ENCODE results near the gene ZNF124.
"Not testable (repeated sequence)": the region's sequence is repeated elsewhere in the genome, so short reads cannot be mapped to it uniquely, and the experiment has no call there.

The ZNF124 gene

DNA sequence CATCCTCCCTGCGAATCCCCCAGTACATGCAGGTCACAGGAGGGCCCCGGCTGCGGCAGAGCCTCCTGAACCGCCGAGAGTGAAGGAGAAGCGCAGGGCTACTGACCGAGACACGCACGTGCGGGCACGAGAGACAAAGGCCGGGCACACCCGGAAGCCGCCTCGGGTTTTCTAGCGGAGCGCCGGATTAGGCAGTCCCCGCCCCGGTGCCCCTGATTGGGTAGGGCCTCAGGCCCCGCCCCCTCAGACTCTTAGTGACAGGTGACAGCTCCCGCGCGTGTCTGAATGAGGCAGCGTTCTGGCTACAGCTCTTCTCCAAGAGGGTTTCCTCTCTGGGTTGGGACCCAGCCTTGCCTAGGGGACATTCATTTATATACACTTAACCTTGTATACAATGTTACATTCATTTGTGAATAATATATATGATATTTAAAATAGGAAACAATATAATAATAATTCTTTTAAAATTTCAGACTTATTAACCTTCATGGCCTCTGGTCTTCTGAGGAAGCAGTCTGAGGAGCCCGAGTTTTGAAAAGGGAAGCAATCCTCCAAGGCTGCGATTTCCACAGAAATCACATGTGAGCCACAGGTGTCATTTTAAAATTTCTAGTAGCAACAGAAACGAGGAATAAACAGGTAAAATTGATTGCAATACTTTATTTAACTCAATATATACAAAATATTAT lies at the start of gene ZNF124:
Gene ZNF124, minus strand, starts transcription at position 146 of the 689 bp plus-strand sequence. Its CDS starts 143 bp downstream, at position 3.
- DNase-seq, result not testable (repeated sequence)

DNA sequence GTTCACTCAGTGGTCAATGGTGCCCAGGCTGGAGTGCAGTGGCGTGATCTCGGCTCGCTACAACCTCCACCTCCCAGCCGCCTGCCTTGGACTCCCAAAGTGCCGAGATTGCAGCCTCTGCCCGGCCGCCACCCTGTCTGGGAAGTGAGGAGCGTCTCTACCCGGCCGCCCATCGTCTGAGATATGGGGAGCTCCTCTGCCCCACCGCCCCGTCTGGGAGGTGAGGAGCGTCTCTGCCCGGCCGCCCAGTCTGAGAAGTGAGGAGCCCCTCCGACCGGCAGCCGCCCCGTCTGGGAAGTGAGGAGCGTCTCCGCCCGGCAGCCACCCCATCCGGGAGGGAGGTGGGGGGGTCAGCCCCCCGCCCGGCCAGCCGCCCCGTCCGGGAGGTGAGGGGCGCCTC lies 48.5 kb upstream of the ZNF124 start:
- not testable (repeated sequence) for DNase-seq

DNA sequence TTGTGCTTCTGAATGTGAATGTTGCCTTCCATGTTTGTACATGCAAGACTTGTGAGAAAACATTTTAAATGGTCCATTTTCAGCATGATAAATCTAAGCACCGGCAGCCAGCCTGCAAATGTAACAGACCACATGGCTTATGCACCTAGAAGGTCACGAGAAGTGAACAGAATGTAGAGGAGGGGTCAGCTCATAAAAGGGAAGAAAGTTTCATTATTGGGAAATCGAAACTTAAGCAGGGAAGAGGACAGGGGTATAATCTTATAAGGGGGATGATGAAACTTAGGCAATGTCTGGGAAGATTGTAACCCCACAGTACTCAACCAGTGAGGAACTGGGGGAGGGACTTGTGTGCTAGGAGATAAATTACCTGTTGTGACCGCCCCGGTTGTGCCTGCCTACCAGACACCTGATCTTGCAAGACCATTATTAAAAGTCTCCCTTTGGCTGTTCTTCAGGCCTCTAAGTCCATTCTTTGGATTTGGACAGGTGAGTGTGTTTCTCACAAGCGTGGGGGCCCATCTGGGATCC lies 46.4 kb upstream of the ZNF124 start:
- DNase-seq, result no peak

DNA sequence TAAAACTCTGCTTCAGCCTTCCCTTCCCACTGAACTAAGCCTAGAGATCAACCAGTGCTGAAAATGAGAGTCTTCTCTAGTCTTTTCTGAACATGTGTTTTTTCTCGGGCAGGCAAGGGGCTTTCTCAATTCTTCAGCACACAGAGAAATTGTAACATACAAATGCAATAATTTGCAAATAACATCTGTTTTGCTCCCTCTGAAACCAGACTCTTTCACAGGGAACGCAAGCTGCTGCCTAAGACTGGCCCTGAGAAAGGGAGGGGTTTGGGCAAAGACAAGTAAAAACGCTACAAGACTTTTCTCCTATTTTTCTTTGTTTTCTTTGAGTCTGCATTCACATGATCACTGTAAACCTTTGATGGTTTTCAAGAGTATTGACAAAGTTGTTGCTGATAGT lies 44.4 kb upstream of the ZNF124 start:
- no peak for DNase-seq

DNA sequence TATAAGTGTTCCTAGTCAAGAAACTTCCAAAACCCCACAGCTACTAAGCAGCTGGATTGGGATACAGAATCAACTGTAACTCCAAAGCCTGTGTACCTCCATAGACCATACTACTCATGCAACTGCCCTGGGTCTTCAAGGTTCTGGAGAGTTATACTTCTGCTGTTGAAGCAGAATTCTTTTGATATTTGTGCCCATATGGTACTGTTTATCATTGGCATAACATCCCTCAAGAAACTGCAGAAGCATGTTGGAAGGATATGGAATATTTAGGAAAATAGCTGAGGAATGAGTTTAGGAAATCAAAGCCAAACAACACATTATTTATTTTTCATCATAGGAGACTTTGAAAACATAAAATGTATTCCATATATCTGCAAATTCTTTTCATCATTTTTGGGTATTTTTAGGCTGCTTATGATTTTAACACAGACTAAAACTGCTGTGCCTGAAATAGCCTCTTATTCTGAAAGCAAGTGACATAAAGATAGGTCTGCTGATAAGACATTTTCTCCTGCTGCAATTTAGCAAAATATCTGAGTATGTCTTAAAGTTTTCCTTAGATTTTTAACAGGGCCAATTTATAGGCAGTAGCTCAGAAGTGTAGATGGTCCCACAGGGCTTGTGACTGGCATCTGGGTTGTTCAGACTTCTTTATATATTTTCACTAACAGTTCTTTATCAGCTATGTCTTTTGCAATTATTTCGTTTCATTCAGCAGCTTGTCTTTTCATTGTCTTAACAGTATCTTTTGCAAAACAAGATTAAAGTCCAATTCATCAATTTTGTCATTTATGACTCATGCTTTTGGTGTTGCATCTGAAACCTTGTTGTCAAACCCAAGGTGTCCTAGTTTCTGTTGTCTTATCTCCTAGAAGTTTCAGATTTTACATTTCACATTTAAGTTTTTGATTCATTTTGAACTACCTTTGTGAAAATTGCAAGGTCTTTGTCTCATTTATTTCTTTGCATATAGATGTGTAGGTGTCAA lies 41.1 kb upstream of the ZNF124 start:
- no peak for DNase-seq

DNA sequence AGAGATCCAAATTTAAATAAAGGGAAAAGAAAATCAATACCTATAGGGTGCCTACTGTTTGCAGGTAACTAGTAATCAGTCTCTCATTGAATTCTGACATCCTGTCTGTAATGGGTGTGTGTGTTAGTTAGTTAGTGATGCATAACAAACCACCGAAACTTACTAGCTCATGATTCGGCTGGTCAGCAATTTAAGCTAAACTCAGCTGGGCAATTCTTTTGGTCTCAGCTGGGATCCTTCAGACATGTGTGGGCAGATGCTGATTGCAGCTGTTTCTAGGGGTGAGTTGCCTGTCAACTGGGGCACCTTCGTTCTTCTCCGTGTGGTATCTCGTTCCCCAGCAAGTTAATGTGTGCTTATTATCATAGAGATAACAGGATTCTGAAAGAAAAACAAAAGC lies 40.2 kb upstream of the ZNF124 start:
- DNase-seq, result no peak

DNA sequence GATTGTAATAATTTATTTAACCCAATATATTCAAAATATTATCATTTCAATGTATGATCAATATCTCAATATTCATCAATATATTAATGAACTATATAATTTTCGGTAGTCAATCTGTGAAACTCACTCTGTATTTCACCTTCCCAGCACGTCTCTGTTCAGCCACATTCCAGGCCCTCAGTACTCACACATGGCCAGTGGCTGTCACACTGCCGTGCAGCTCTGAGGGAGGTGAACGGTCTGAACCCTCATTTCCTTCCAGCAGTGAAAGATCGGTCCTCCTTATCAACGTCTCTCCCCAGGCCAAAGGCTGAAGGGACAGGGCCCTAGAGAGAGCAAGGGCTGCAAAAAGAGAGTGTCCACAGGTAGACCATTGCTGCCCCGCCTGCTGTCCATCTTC lies 39.5 kb upstream of the ZNF124 start:
- no peak for DNase-seq

DNA sequence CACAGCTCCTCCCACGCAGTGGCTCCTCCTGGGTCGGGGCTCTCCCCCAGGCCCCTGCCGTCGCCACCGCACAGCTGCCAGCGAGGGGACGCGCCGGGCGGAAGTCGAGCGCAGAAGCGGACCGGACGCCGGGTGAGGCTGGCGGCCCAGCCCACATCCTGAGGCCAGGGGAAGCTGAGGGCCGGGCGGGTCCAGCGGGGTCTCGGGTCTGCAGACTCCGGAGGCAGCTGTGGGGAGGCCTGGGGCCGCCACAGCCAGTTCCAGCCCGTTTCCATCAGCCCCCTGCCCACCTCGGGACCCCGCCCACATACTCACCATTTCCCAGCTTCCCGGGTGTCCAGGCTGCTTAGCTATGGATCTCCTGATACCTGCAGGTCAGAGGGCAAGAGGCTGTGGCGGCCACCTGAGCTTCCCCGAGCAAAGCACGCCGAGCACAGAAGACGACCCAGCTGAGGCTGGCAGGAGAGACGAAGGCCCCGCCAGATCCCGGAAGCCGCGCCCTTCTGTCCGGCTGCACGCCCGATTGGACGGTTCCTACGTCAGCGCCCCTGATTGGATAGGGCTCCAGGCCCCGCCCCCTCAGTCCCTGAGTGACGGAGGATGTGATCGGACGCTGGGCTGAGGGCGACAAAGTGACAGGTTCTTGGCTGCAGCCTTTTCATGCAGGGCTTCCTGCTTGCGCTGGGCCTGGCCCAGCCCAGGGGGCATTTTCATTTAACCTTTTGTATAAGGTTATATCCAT lies 38.7 kb upstream of the ZNF124 start:
- peak; percentile 88 for DNase-seq

DNA sequence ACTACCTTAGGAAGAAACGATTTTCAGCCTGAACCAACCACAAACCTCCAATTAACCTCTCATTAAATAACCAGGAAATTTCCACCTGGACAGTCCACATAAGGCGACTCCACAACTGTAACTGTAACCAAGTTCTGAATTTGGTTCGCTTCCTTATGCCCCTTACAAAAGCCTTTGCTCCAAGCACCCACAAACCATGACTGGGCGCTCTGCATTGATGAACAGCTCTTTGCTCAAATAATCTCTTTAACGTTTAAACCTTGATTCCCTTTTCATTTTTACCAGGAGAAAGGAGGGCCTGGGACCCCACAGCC lies 38.2 kb upstream of the ZNF124 start:
- DNase-seq, result no peak

DNA sequence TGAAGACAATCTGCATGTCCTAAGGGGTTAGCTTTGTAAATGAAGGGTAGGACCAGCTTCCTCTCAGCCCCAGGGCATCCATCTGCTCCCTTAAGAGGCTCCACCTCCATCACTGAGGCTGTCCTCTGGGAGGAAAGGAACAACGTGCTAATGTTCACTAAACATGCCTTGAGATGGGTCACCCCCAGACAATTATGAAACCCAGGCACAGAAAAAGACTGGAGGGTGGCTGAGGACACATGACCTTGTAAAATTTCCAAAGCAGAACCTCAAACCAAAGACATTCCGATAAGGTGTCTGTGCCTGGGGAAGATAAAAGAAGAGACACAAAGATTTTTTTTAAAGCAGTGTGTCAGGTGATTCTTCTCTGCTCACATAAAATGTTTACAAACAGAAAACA lies 37.6 kb upstream of the ZNF124 start:
- DNase-seq, result no peak

DNA sequence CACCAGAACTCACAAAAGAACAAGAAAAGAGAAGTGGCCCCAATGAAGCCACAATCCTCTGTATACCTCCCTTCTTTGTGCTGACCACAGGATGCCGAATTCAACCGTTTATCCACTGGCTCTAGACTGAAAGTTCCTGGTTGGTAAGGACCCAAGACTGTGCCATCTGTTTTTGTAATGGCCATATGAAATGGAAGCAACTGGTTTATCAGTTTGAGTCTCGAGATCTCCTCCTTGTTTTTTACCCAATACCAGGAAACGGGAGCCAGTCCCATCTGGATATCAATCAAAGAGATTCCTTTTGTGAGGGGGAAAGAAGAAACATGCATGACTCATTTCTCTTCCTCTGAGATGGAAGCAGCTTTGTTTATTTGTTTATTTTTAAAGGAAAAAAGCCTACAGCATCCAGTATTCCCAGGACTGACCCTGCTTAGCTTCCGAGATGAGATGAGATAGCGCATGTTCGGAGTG lies 32.4 kb upstream of the ZNF124 start:
- no peak for DNase-seq

DNA sequence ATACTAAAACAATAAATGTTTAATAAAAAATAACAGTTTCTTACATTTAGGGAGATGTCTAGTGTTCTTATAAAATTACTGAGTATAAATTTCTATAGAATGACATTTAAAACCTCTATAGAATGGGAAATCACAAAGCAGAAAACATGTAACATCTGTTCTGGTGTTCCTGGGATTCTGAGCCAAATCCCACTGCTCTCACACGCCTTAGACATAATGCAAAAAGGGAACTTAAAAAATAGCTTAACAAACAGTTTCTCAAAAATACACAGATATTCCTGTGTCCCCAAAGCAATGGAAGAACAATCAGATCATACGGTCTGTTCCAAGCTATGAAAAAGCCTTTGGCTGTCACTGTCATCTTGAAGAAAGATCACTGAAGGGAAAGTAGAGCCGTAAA lies 27.0 kb upstream of the ZNF124 start:
- DNase-seq, result no peak

DNA sequence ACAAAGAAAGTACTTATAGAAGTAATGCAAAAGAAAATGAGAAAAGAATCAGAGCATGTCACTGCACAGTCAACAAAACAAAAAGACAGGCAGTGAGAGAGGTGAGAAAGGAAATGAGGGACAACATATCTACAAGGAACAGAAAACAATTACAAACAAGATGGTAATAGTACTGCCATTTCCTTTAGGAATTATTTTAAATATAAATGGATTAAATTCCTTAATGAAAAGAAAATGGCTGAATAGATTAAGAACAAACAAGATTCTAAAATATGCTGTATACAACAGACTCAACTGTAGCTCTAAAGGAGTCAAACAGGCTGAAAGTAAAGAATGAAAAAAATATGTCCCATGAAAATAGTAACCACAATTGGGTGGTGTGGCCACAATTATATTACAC lies 22.1 kb upstream of the ZNF124 start:
- DNase-seq, result no peak

DNA sequence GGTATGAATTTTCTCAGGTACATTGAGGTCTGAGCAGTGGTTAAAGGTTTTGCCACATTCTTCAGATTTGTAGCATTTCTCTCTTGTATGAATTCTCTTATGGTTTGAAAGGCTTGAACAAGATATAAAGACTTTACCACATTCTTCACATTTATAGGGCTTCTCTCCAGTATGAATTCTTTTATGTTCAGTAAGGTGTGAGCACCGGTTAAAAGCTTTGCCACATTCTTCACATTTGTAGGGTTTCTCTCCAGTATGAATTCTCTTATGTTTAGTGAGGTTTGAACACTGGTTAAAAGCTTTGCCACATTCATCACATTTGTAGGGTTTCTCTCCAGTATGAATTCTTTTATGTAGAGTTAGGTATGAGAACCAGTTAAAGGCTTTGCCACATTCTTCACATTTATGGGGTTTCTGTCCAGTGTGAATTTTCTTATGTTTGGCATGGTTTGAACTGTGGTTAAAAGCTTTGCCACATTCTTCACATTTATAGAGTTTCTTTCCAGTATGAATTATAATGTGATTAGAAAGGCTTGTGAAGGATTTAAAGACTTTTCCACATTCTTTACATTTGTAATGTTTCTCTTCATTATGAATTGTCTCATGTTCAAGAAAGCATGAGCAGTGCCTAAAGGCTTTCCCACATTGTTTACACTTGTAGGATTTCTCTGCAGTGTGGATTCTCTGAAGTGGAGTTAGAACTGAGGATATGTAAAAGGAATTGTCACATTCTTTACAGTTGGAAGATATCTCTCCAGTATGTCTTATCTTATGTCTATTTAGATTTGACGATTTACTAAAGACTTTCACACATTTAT lies 18.4 kb upstream of the ZNF124 start:
- DNase-seq, result no peak

DNA sequence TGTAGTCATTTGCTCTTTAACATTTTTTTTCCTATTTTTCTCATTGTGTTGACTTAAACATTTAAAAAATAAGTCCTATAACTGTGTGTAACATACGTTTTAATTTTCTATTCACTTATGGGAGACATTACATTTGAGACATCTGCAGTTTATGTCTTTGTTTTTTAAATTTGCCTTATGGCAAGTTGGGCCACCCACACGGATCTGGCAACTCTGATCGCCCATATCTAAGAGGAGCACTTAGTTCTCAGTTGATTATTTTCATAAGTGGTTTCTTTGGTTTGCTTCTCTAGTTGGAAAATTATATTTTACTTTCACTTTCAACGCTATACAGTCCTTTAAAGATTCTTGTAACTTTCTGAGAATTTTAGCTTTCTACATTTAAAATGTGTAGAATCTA lies 13.8 kb upstream of the ZNF124 start:
- DNase-seq, result no peak

DNA sequence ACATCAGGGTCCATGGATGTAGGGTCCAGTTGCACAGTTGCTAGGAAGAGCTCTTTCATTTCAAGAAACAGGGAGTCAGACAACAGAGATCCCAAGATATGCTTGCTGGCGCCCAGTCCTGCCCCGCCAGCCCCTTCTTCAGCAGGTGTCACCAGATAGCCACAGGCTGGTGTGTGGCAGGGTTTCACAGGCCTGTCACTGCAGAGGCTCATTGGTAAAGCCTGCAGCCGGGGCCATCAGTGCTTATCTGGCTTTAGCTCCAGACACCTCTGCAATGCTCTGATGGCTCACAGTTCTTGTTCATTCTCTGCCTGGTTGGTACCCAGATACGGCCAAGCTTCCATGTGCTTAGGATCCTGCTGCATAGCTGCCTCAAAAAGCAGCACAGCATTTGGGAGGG lies 12.4 kb upstream of the ZNF124 start:
- DNase-seq, result no peak

DNA sequence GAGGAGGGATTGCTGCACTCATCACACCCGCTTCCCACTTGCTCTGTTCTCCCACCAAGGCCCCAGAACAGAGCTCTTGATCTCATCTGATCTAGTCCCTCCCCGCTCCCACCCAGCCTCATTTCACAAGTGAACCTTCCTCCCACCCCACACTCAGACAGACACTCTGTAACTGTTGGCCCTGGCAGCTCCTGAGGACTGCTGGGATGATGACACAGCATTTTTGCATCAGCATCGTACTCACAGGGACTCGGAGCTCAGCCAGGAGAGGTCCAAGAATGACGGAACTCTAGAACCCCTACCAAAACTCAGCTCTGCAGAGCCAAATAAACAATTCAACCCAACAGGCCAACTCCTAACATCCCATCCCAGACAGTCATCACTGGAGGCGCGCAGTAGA lies 11.2 kb upstream of the ZNF124 start:
- no peak for DNase-seq

DNA sequence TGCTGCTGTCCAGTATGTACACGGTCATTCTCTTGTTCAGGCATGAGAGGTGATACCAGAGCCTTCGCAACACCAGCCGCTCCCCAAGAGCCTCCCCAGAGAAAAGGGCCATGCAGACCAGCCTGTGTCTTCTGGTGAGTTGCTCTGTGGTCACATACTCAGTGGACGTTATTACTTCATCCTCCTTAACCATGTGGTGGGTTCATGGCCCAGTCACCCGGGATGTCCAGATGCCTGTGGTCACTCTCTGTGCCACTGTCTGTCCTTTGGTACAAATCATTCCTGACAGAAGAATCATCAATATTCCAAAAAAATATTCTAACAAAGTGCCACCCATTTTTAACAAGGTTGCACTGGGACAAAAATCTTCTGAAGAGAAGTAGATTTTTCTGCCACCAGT lies 8.8 kb upstream of the ZNF124 start:
- no peak for DNase-seq

DNA sequence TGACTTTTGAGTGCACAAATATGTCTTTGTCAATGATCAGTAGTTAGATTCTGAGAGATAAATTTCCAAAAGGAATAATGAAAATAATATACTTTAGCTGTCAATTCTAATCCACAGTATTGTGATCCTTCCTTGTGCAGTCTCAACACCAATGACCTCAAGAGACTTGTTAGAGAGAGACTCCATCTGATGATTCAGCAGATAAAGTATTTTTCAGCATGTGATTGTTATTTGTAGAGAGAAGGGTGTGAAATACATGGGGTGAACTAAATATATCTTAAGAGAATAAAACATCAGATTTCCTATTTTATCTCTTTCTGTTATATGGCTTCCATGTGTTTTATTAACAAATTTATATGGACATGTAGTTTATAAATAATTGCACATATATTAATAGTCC lies 5.9 kb upstream of the ZNF124 start:
- no peak for DNase-seq

DNA sequence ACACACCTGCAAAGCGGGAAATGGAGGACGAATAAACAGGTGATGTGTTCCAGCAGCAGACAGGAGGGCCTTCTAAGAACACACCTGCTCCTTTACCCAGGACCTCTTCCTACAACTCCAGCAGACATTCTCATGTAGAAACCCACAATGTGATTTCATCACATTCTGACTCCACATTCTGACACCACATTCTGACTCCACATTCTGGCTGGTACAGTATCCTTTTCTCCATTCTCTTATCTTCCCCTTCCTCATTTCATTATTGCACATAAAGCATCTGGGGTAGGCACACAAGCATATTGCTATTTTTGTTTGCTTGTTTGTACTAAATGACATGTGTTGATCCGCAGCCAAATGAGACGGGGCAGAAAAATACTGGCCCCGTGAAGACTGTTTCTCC lies 3.6 kb upstream of the ZNF124 start:
- DNase-seq, result no peak

DNA sequence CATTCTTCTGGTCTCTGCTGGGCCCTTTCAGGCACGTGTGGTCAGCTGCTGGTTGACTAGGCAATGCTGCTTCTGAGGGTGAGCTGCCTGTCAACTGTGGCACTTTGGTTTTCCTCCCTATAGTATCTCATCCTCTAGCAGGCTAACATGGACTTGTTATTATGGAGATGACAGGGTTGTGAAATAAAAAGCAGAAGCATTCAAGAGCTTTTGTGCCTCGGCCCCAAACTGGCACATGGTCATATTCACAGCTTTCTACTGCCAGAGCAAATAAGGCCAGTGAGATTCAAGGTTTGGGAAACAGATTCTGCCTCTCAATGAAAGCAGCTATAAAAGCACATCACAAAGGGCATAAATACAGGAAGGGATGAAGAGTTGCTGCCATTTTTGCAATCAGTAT lies 1.6 kb upstream of the ZNF124 start:
- DNase-seq, result no peak

DNA sequence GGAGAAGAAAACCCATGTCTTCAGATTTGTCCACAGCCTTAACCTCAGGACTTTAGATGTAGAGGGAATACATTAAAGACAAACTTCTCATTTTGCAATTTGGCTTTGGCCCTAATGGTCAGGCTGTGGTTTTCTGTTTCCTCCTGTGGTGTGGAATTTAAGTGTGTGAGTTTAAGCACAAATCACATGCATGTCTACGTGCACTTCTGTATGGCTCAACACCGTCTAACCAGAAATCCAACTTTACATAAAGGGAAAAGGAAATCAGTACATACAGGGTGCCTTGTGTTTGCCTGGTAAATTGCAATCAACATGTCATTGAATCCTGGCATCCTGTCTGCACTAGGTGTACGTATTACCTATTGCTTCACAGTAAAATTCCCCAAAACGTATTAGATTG lies 1.2 kb upstream of the ZNF124 start:
- DNase-seq, result no peak
